Hepatocyte (in vitro differentiated cells): Measurements from ENCODE around the gene LRRC46. TPM values are rescaled to one million over a fixed set of nuclear protein-coding genes. Genes with fewer than 3 reads are reported as not detected.

Source experiments
- DNase-seq: peaks from one replicate; pipeline ENCODE4 v3.0.0-alpha.2; 2016; ENCODE audit warnings: low spot score
- H2AFZ ChIP-seq: fragments of 200-600 bp; sonication (generic); 2 replicates; pipeline ENCODE4 v1.6.0; 2016; ENCODE audit warnings: antibody characterized with exemption, mild to moderate bottlenecking
- H3K27ac ChIP-seq: fragments of 200-600 bp; sonication (generic); 2 replicates; pipeline ENCODE4 v1.5.1; 2016; ENCODE audit warnings: mild to moderate bottlenecking
- H3K27me3 ChIP-seq: fragments of 200-600 bp; sonication (generic); 2 replicates; pipeline ENCODE4 v1.6.1; 2016
- H3K36me3 ChIP-seq: fragments of 200-600 bp; sonication (generic); replicated peaks from 2 replicates; pipeline ENCODE4 v1.5.1; 2016; ENCODE audit warnings: low read depth; ENCODE audit not compliant: insufficient read depth
- H3K4me1 ChIP-seq: fragments of 200-600 bp; sonication (generic); 2 replicates; pipeline ENCODE4 v1.5.1; 2016; ENCODE audit warnings: mild to moderate bottlenecking, moderate library complexity; ENCODE audit not compliant: insufficient read depth
- H3K4me2 ChIP-seq: fragments of 200-600 bp; sonication (generic); 2 replicates; pipeline ENCODE4 v1.6.0; 2016
- H3K4me3 ChIP-seq: fragments of 200-600 bp; sonication (generic); 2 replicates; pipeline ENCODE4 v1.5.1; 2016; ENCODE audit warnings: mild to moderate bottlenecking
- H3K79me2 ChIP-seq: fragments of 200-600 bp; sonication (generic); 2 replicates; pipeline ENCODE4 v1.6.0; 2017; ENCODE audit warnings: mild to moderate bottlenecking
- H3K9me2 ChIP-seq: fragments of 200-600 bp; sonication (generic); replicated peaks from 2 replicates; pipeline ENCODE4 v1.6.0; 2017; ENCODE audit warnings: mild to moderate bottlenecking; ENCODE audit not compliant: insufficient read depth
- H3K9me3 ChIP-seq: fragments of 200-600 bp; sonication (generic); 2 replicates; pipeline ENCODE4 v1.5.1; 2016; ENCODE audit warnings: low read depth, mild to moderate bottlenecking
- H4K20me1 ChIP-seq: fragments of 200-600 bp; sonication (generic); 2 replicates; pipeline ENCODE4 v1.6.0; 2016; ENCODE audit warnings: mild to moderate bottlenecking; ENCODE audit not compliant: insufficient read depth, poor library complexity, severe bottlenecking
- CTCF ChIP-seq: fragments of 200-600 bp; sonication (generic); IDR thresholded peaks from 2 replicates; pipeline ENCODE4 v1.5.1; 2016; ENCODE audit warnings: antibody characterized with exemption, mild to moderate bottlenecking; ENCODE audit not compliant: poor library complexity
- EZH2 ChIP-seq: fragments of 200-600 bp; sonication (generic); IDR thresholded peaks from 2 replicates; pipeline ENCODE4 v1.6.1; 2016; ENCODE audit warnings: antibody characterized with exemption, mild to moderate bottlenecking, borderline replicate concordance
- EZH2phosphoT487 ChIP-seq: fragments of 200-600 bp; sonication (generic); IDR thresholded peaks from one replicate; pipeline ENCODE4 v1.6.1; 2018; ENCODE audit warnings: antibody characterized with exemption, mild to moderate bottlenecking, low read depth, moderate library complexity; ENCODE audit not compliant: unreplicated experiment, severe bottlenecking
- WGBS: methylation state at CpG from one replicate; pipeline ENCODE4 v1.1.6; 2016; ENCODE audit warnings: low lambda C conversion rate; ENCODE audit errors: missing lambda C conversion rate; 5-methylcytosine and 5-hydroxymethylcytosine counted together
- polyA plus RNA-seq: library from polyadenylated mRNA; unstranded; fragments of >200 nt; fragmentation: Nextera tagmentation; extraction: Ambion mirVana; gene quantifications from 2 replicates; pipeline ENCODE4 v1.2.1, GENCODE V29; 2016
- total RNA-seq: library from RNA; depleted of rRNA; stranded (reverse); fragments of >200 nt; gene quantifications from 2 replicates; pipeline ENCODE4 v1.2.3, GENCODE V29; 2014

LRRC46 gene
- total and polyA plus RNA-seq, 2 experiments from 2014 or later, result 0.83 TPM; not detected in 1

DNA sequence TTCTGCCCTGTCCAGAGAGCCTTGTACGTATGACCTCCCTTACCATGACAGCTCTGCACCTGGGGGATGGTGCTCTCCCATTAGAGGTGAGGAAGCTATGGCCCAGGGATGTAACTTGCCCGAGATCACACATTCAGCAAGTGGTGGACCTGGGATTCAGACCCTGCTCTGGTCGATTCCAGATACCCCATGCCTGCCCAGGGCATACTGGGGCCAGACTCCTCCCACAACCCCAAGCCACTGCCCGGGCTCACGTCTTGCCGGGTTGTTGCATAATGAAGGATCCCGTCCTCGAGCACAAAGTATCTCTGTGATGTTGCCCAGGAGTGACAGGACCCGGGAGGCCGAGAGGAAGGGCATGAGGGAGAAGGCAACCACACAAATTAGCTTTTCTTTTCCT is 12.0 kb upstream of the LRRC46 start:
- H3K79me2 ChIP-seq, result peaks cover 5% of the 10 kb centered on the region
- H3K9me2 ChIP-seq, result no peaks in the 10 kb centered on the region
- no peaks in the 10 kb centered on the region for H3K9me3 ChIP-seq
- no peaks in the 10 kb centered on the region for H3K36me3 ChIP-seq
- H2AFZ ChIP-seq, result no peak overlapping the region
- WGBS, result 87% methylated on average over 10 of the region's 10 CpGs
- no peaks in the 10 kb centered on the region for H3K27me3 ChIP-seq
- TF ChIP-seq CTCF, result no peak
- no peak for TF ChIP-seq EZH2phosphoT487
- no peak for TF ChIP-seq EZH2
- DNase-seq, result no peak
- peaks cover 9% of the 10 kb centered on the region for H3K4me1 ChIP-seq
- no peaks in the 10 kb centered on the region for H4K20me1 ChIP-seq
- no peak overlapping the region for H3K4me3 ChIP-seq
- no peak overlapping the region for H3K4me2 ChIP-seq
- H3K27ac ChIP-seq, result no peak overlapping the region

GRCh38 chr17:47820033-47820789 is 11.3 kb upstream of the LRRC46 start:
- H3K9me2 ChIP-seq, result no peaks in the 10 kb centered on the region
- no peaks in the 10 kb centered on the region for H4K20me1 ChIP-seq
- H3K4me2 ChIP-seq, result peak overlapping the region; percentile 95
- H3K27ac ChIP-seq, result no peak overlapping the region
- peaks cover 9% of the 10 kb centered on the region for H3K4me1 ChIP-seq
- H3K9me3 ChIP-seq, result no peaks in the 10 kb centered on the region
- DNase-seq, result no peak
- peaks cover 5% of the 10 kb centered on the region for H3K79me2 ChIP-seq
- H3K27me3 ChIP-seq, result no peaks in the 10 kb centered on the region
- H3K4me3 ChIP-seq, result no peak overlapping the region
- TF ChIP-seq CTCF (no peak), EZH2 (no peak), EZH2phosphoT487 (no peak)
- H2AFZ ChIP-seq, result no peak overlapping the region
- no peaks in the 10 kb centered on the region for H3K36me3 ChIP-seq
- 75% methylated on average over 12 of the region's 12 CpGs for WGBS

GRCh38 chr17:47821031-47821423 is 10.4 kb upstream of the LRRC46 start:
- TF ChIP-seq EZH2 (no peak), CTCF (no peak), EZH2phosphoT487 (no peak)
- H3K36me3 ChIP-seq, result no peaks in the 10 kb centered on the region

More at GRCh38 chr17:47821031-47821423, 10.4 kb upstream of the LRRC46 start:
- DNase-seq, result no peak
- H3K4me2 ChIP-seq, result peak overlapping the region; percentile 95
- peaks cover 9% of the 10 kb centered on the region for H3K4me1 ChIP-seq
- no peaks in the 10 kb centered on the region for H4K20me1 ChIP-seq
- WGBS, result 24% methylated on average over 3 of the region's 4 CpGs
- peak overlapping the region; percentile 82 for H3K4me3 ChIP-seq
- peak overlapping the region; percentile 73 for H2AFZ ChIP-seq
- peaks cover 5% of the 10 kb centered on the region for H3K79me2 ChIP-seq
- H3K27me3 ChIP-seq, result no peaks in the 10 kb centered on the region
- no peaks in the 10 kb centered on the region for H3K9me2 ChIP-seq
- peak overlapping the region; percentile 84 for H3K27ac ChIP-seq
- H3K9me3 ChIP-seq, result no peaks in the 10 kb centered on the region
